Measurements from ENCODE around the gene MEAF6.

MEAF6 gene

DNA sequence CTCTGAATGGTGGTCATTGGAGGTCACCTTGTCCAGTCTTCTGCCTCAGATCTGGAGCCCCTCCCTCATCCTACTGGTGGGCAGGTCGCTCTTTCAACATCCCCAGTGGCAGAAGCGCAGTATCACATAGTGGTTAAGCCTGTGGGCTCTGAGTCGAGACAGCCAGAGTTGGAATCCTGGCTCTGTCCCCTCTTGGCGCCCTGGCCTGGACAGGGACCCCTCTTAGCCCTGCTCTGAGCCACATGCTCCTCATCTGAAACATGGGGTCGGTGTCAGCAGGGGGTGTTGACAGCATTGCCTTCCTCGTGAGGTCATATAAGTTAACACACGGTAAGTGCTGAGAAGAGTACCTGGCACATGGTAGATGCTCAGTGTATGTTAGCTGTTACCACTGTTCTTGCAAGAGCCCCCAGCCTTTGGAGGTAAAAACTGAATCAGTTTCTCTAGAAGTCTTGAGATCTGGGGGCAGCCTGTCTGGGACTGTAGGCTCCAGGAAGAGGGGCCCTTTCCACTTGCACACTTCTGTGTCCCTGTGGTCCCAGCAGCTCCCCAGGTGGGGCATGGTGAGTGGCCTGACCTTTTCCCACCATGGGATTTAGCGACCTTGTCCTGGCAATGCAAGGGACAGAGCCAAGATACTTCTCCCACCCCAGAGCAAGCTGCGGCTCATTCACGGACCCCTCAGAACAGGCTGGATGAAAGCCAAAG is 33.8 kb downstream of the MEAF6 start:
- ATAC-seq (ENCODE audit: low read depth) (no peak), DNase-seq (ENCODE audit: low spot score) (no peak)
- H3K9me3 ChIP-seq (ENCODE audit: severe bottlenecking): no peaks in the 10 kb centered on the region
- peaks cover 87% of the 10 kb centered on the region for H3K36me3 ChIP-seq (ENCODE audit: low read depth)
- TF ChIP-seq, protein P1, sequence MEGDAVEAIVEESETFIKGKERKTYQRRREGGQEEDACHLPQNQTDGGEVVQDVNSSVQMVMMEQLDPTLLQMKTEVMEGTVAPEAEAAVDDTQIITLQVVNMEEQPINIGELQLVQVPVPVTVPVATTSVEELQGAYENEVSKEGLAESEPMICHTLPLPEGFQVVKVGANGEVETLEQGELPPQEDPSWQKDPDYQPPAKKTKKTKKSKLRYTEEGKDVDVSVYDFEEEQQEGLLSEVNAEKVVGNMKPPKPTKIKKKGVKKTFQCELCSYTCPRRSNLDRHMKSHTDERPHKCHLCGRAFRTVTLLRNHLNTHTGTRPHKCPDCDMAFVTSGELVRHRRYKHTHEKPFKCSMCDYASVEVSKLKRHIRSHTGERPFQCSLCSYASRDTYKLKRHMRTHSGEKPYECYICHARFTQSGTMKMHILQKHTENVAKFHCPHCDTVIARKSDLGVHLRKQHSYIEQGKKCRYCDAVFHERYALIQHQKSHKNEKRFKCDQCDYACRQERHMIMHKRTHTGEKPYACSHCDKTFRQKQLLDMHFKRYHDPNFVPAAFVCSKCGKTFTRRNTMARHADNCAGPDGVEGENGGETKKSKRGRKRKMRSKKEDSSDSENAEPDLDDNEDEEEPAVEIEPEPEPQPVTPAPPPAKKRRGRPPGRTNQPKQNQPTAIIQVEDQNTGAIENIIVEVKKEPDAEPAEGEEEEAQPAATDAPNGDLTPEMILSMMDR (IDR thresholded peaks at IDR 0.05; ENCODE audit: poor library complexity, severe bottlenecking): no peak
- no peaks in the 10 kb centered on the region for H3K27me3 ChIP-seq (ENCODE audit: insufficient read depth, poor library complexity, severe bottlenecking)
- peak overlapping the region; percentile 98 for H3K27ac ChIP-seq (ENCODE audit: poor library complexity, severe bottlenecking)
- peaks cover 34% of the 10 kb centered on the region for H3K4me1 ChIP-seq (ENCODE audit: insufficient read depth, poor library complexity, severe bottlenecking)
- no peak overlapping the region for H3K4me3 ChIP-seq (ENCODE audit: severe bottlenecking)

DNA sequence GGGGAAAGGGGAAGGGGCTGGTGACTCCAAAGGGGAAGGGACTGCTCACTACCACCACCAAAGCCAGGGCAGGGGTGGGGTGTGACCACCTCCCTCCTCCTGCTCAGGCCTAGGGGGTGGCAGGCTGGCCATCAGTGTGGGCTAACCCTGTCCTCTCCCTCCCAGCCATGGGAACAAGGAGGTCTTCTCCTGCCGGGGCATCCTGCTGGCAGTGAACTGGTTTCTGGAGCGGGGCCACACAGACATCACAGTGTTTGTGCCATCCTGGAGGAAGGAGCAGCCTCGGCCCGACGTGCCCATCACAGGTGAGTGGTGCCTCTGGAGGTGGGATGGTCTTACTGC is 34.5 kb downstream of the MEAF6 start:
- H3K36me3 ChIP-seq (ENCODE audit: low read depth): peaks cover 94% of the 10 kb centered on the region
- H3K4me1 ChIP-seq (ENCODE audit: insufficient read depth, poor library complexity, severe bottlenecking): peaks cover 27% of the 10 kb centered on the region
- H3K27me3 ChIP-seq (ENCODE audit: insufficient read depth, poor library complexity, severe bottlenecking): no peaks in the 10 kb centered on the region
- TF ChIP-seq, protein P1 (IDR thresholded peaks at IDR 0.05; ENCODE audit: poor library complexity, severe bottlenecking): no peak
- H3K4me3 ChIP-seq (ENCODE audit: severe bottlenecking): peak overlapping the region; percentile 21
- DNase-seq (ENCODE audit: low spot score) (no peak), ATAC-seq (ENCODE audit: low read depth) (no peak)
- peak overlapping the region; percentile 98 for H3K27ac ChIP-seq (ENCODE audit: poor library complexity, severe bottlenecking)
- H3K9me3 ChIP-seq (ENCODE audit: severe bottlenecking): no peaks in the 10 kb centered on the region

DNA sequence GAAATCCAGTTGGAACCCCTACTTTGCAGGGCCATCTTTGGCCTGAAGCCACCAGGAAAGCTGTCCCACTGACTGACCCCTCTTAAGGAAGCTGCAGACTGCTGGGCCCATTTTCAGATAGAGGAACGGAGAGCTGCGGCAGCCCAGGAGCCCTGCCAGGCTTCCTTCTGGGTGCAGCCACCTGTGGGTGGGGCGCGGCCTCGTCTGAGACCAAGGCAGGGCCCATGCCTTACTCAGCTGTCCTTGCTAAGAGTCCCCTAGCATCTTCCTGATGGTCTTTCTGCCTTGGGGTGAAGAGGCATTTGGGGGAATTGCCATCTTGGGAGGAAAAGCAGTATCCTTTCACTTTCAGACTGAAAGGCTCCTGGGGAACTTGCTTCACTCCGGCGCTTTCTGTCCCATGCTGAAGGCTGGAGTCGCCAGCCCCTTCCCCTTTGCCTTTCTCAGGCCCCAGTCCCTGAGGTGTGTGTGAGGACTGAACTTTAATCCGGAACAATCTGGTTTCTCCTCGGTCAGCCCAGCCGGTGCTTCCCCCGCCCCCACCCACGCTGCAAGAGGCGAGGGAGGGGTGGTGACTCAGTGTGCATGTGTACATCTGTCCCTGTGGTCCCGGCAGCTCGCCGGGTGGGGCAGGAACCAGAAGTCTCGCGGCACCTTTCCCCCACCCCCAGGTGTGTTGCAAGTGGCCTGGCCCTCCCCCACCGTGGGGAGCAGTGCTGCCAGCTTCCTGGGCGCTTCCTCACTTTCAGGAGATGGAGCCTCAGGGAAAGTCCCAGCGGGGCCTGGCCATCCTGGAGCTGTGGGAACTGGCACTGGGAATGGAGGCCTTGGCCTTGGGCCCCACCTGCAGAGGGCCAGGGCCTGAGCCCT is 35.1 kb downstream of the MEAF6 start:
- H3K36me3 ChIP-seq (ENCODE audit: low read depth): peaks cover 95% of the 10 kb centered on the region
- H3K27me3 ChIP-seq (ENCODE audit: insufficient read depth, poor library complexity, severe bottlenecking): no peaks in the 10 kb centered on the region
- peak overlapping the region; percentile 98 for H3K27ac ChIP-seq (ENCODE audit: poor library complexity, severe bottlenecking)
- H3K4me1 ChIP-seq (ENCODE audit: insufficient read depth, poor library complexity, severe bottlenecking): peaks cover 21% of the 10 kb centered on the region
- H3K9me3 ChIP-seq (ENCODE audit: severe bottlenecking): no peaks in the 10 kb centered on the region
- TF ChIP-seq, protein P1 (IDR thresholded peaks at IDR 0.05; ENCODE audit: poor library complexity, severe bottlenecking): no peak
- H3K4me3 ChIP-seq (ENCODE audit: severe bottlenecking): peak overlapping the region; percentile 79
- ATAC-seq (ENCODE audit: low read depth) (peak; percentile 37), DNase-seq (ENCODE audit: low spot score) (peak; percentile 99)

DNA sequence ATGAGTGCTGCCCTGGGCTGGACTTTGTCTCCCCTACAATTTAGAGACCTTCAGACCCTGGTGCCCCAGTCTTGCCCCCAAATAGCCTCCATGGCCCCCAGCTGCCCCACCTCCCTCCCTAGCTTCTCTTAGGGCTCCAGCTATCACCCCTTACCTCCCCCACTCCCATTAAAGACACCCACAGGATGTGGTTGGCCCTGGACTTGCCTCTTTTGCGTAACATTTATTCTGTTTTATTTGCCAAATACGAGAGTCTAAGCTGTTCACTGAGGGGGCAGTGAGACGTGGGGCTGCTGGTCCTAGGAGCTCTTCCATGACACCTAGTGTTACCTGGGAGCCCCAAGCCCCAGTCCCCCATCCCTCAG is 35.7 kb downstream of the MEAF6 start:
- H3K27ac ChIP-seq (ENCODE audit: poor library complexity, severe bottlenecking): peak overlapping the region; percentile 98
- no peak for ATAC-seq (ENCODE audit: low read depth)
- H3K4me1 ChIP-seq (ENCODE audit: insufficient read depth, poor library complexity, severe bottlenecking): peaks cover 15% of the 10 kb centered on the region
- H3K36me3 ChIP-seq (ENCODE audit: low read depth): peaks cover 89% of the 10 kb centered on the region
- H3K9me3 ChIP-seq (ENCODE audit: severe bottlenecking): no peaks in the 10 kb centered on the region
- TF ChIP-seq, protein P1 (IDR thresholded peaks at IDR 0.05; ENCODE audit: poor library complexity, severe bottlenecking): no peak
- peak overlapping the region; percentile 79 for H3K4me3 ChIP-seq (ENCODE audit: severe bottlenecking)
- DNase-seq (ENCODE audit: low spot score): no peak
- no peaks in the 10 kb centered on the region for H3K27me3 ChIP-seq (ENCODE audit: insufficient read depth, poor library complexity, severe bottlenecking)
